Skeletal muscle satellite cell (primary cell): ENCODE measurements around the gene STAM.

Experiments used
- H3K27me3 ChIP-seq: 2 replicates; pipeline ENCODE4 v1.7.0; 2013; ENCODE audit warnings: low read length; ENCODE audit not compliant: control insufficient read depth, insufficient read depth
- H3K36me3 ChIP-seq: 2 replicates; pipeline ENCODE4 v1.7.0; 2013; ENCODE audit warnings: mild to moderate bottlenecking, control low read depth, low read length; ENCODE audit not compliant: insufficient read depth
- H3K4me1 ChIP-seq: 2 replicates; pipeline ENCODE4 v1.7.0; 2013; ENCODE audit warnings: low read length; ENCODE audit not compliant: control insufficient read depth, insufficient read depth
- H3K4me2 ChIP-seq: 2 replicates; pipeline ENCODE4 v1.7.0; 2013; ENCODE audit warnings: mild to moderate bottlenecking, low read length
- H3K4me3 ChIP-seq: 2 replicates; pipeline ENCODE4 v1.7.0; 2013; ENCODE audit warnings: low read length
- H3K9ac ChIP-seq: 2 replicates; pipeline ENCODE4 v1.7.0; 2013; ENCODE audit warnings: mild to moderate bottlenecking, low read depth, low read length, moderate library complexity
- H3K9me3 ChIP-seq: replicated peaks from 2 replicates; pipeline ENCODE4 v1.7.0; 2013; ENCODE audit warnings: mild to moderate bottlenecking, control low read depth, low read length

Gene STAM

DNA sequence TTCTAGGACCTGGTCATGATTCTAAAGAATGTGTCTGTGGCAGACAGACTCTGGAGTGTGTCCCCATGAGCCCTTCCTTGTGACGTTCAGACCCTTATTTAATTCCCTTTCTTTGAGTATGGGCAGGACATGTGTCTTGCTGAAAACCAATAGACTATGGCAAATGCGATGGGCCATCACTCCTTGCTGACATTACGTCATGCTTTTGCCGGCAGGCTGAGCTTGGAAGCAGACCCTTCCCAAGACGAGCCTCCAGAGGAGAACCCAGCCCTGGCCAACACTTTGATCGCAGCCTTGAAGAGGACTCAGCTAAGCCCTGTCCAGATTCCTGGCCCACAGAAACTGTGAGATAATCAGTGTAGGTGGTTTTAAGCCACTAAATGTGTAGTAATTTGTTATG is 89.7 kb downstream of the STAM start:
- Histone ChIP-seq H3K4me3 (no peak overlapping the region), H3K9ac (no peak overlapping the region), H3K4me1 (peaks cover 4% of the 10 kb centered on the region), H3K4me2 (no peak overlapping the region), H3K9me3 (no peaks in the 10 kb centered on the region), H3K36me3 (peaks cover 6% of the 10 kb centered on the region), H3K27me3 (no peaks in the 10 kb centered on the region)

- Histone ChIP-seq H3K4me2 (no peak overlapping the region), H3K9me3 (no peaks in the 10 kb centered on the region), H3K4me3 (no peak overlapping the region), H3K9ac (no peak overlapping the region), H3K27me3 (no peaks in the 10 kb centered on the region), H3K36me3 (peaks cover 4% of the 10 kb centered on the region), H3K4me1 (peaks cover 4% of the 10 kb centered on the region)
These were observed 90.6 kb downstream of the STAM start for GRCh38 chr10:17734432-17735080.

DNA sequence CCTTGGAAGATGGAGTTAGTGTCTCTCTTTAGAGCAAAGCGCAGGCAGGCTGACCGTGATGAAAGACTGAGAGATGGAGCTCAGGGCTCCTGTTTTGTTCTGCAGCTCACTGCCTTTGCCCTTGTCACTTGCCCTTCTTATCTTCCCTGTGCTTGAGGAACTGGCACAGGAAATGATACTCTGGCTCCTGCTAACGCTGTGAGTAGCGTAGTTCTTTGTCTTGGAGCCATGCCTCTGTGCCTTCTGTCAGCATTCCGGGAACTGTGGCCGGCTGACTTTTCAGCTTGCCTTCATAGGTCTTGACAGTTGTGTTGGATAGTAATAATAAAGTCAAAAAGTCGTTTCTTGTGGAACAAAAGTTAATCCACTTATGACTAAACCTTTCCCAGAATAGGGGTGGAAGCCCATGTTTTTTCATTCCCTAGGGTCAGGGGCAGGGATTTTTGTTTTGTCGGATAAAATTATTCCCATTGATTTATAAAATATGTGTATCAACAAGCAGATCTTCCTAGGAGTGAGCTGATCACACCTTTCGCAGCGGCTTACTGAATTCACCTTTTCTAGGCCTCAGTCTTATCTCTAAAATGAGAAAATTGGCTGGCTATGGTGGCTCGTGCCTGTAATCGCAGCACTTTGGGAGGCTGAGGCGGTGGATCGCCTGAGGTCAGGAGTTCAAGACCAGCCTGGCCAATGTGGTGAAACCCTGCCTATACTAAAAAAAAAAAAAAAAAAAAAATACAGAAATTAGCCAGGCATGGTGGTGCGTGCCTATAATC is 91.4 kb downstream of the STAM start:
- Histone ChIP-seq H3K9ac (no peak overlapping the region), H3K4me2 (no peak overlapping the region), H3K36me3 (no peaks in the 10 kb centered on the region), H3K9me3 (no peaks in the 10 kb centered on the region), H3K4me3 (no peak overlapping the region), H3K4me1 (peaks cover 4% of the 10 kb centered on the region), H3K27me3 (no peaks in the 10 kb centered on the region)

- H3K27me3 ChIP-seq: no peaks in the 10 kb centered on the region
- no peak overlapping the region for H3K4me2 ChIP-seq
- no peaks in the 10 kb centered on the region for H3K9me3 ChIP-seq
- H3K4me1 ChIP-seq: peaks cover 4% of the 10 kb centered on the region
- H3K9ac ChIP-seq: no peak overlapping the region
- no peak overlapping the region for H3K4me3 ChIP-seq
- no peaks in the 10 kb centered on the region for H3K36me3 ChIP-seq
These were observed 92.3 kb downstream of the STAM start for GRCh38 chr10:17736223-17736622.

GRCh38 chr10:17737027-17737965 is 93.3 kb downstream of the STAM start:
- no peak overlapping the region for H3K4me3 ChIP-seq
- no peak overlapping the region for H3K4me2 ChIP-seq
- no peaks in the 10 kb centered on the region for H3K27me3 ChIP-seq
- no peaks in the 10 kb centered on the region for H3K9me3 ChIP-seq
- H3K9ac ChIP-seq: no peak overlapping the region
- peaks cover 4% of the 10 kb centered on the region for H3K4me1 ChIP-seq
- no peaks in the 10 kb centered on the region for H3K36me3 ChIP-seq

- no peaks in the 10 kb centered on the region for H3K36me3 ChIP-seq
- no peaks in the 10 kb centered on the region for H3K9me3 ChIP-seq
- no peak overlapping the region for H3K9ac ChIP-seq
- H3K27me3 ChIP-seq: no peaks in the 10 kb centered on the region
- H3K4me3 ChIP-seq: no peak overlapping the region
- peaks cover 18% of the 10 kb centered on the region for H3K4me1 ChIP-seq
- no peak overlapping the region for H3K4me2 ChIP-seq
These were observed 96.7 kb downstream of the STAM start for GRCh38 chr10:17740668-17741067.

DNA sequence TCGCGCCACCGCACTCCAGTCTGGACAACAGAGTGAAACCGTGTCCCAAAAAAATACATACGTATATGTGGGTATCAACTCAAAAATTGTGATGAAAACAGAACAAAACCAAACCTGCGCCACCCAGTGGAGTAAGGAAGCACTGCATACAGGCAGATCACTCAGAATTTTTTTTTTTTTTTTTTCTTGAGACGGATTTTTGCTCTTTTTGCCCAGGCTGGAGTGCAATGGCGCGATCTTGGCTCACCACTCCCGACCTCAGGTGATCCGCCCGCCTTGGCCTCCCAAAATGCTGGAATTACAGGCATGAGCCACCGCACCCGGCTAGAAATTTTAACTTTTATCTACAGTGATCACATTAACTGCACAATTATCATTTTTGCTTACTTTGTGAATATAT is 99.0 kb downstream of the STAM start:
- no peaks in the 10 kb centered on the region for H3K9me3 ChIP-seq
- no peak overlapping the region for H3K4me3 ChIP-seq
- peaks cover 14% of the 10 kb centered on the region for H3K4me1 ChIP-seq
- H3K27me3 ChIP-seq: no peaks in the 10 kb centered on the region
- no peaks in the 10 kb centered on the region for H3K36me3 ChIP-seq
- H3K9ac ChIP-seq: no peak overlapping the region
- H3K4me2 ChIP-seq: peak overlapping the region; percentile 68

DNA sequence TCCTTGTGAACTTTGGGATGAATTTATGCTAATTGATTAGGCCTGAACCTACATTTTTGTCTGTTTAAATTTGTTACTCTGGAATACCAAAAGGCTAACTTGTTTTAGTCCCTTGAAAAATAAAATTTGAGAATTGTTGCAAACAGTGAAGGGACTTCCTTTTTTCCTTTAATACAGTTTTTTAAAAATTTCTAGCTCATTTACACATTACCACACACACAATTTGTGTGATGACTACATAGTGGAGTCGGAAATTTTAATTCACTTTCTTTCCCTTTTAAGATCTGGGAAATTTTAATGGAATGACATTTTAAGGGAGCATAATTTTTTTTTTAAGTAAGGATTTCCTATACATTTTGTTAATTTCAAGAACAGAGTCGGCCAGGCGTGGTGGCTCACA is 99.5 kb downstream of the STAM start:
- H3K4me3 ChIP-seq: no peak overlapping the region
- H3K4me1 ChIP-seq: peaks cover 14% of the 10 kb centered on the region
- H3K9me3 ChIP-seq: no peaks in the 10 kb centered on the region
- no peaks in the 10 kb centered on the region for H3K36me3 ChIP-seq
- H3K4me2 ChIP-seq: no peak overlapping the region
- H3K9ac ChIP-seq: no peak overlapping the region
- no peaks in the 10 kb centered on the region for H3K27me3 ChIP-seq

GRCh38 chr10:17744341-17744861 is 100.5 kb downstream of the STAM start:
- peak overlapping the region; percentile 7 for H3K4me2 ChIP-seq
- peak overlapping the region; percentile 3 for H3K4me3 ChIP-seq
- no peaks in the 10 kb centered on the region for H3K9me3 ChIP-seq
- H3K9ac ChIP-seq: no peak overlapping the region
- H3K36me3 ChIP-seq: no peaks in the 10 kb centered on the region
- no peaks in the 10 kb centered on the region for H3K27me3 ChIP-seq
- H3K4me1 ChIP-seq: peaks cover 14% of the 10 kb centered on the region

- no peaks in the 10 kb centered on the region for H3K36me3 ChIP-seq
- H3K9ac ChIP-seq: no peak overlapping the region
- no peak overlapping the region for H3K4me2 ChIP-seq
- H3K4me1 ChIP-seq: peaks cover 14% of the 10 kb centered on the region
- no peaks in the 10 kb centered on the region for H3K9me3 ChIP-seq
- H3K27me3 ChIP-seq: no peaks in the 10 kb centered on the region
- H3K4me3 ChIP-seq: no peak overlapping the region
These were observed 104.1 kb downstream of the STAM start for GRCh38 chr10:17747883-17748550.

- Histone ChIP-seq H3K36me3 (no peaks in the 10 kb centered on the region), H3K4me2 (no peak overlapping the region), H3K27me3 (no peaks in the 10 kb centered on the region), H3K9ac (no peak overlapping the region), H3K9me3 (no peaks in the 10 kb centered on the region), H3K4me1 (peaks cover 4% of the 10 kb centered on the region), H3K4me3 (no peak overlapping the region)
These were observed 105.9 kb downstream of the STAM start for GRCh38 chr10:17749890-17750289.
